ENCODE data around the gene GPR137B.

GRCh38 chr1:236193184-236193583, 50.8 kb downstream of the GPR137B start:
- TF ChIP-seq, protein P1, sequence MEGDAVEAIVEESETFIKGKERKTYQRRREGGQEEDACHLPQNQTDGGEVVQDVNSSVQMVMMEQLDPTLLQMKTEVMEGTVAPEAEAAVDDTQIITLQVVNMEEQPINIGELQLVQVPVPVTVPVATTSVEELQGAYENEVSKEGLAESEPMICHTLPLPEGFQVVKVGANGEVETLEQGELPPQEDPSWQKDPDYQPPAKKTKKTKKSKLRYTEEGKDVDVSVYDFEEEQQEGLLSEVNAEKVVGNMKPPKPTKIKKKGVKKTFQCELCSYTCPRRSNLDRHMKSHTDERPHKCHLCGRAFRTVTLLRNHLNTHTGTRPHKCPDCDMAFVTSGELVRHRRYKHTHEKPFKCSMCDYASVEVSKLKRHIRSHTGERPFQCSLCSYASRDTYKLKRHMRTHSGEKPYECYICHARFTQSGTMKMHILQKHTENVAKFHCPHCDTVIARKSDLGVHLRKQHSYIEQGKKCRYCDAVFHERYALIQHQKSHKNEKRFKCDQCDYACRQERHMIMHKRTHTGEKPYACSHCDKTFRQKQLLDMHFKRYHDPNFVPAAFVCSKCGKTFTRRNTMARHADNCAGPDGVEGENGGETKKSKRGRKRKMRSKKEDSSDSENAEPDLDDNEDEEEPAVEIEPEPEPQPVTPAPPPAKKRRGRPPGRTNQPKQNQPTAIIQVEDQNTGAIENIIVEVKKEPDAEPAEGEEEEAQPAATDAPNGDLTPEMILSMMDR (IDR thresholded peaks at IDR 0.05), result no peak
- no peak for TF ChIP-seq POLR2A (IDR thresholded peaks at IDR 0.05)
